ENCODE results near the gene KCNK4. TPM values are rescaled to one million over a fixed set of nuclear protein-coding genes. Genes with fewer than 3 reads are reported as not detected.

KCNK4 gene
- total and polyA plus RNA-seq, 11 donors = not detected

DNA sequence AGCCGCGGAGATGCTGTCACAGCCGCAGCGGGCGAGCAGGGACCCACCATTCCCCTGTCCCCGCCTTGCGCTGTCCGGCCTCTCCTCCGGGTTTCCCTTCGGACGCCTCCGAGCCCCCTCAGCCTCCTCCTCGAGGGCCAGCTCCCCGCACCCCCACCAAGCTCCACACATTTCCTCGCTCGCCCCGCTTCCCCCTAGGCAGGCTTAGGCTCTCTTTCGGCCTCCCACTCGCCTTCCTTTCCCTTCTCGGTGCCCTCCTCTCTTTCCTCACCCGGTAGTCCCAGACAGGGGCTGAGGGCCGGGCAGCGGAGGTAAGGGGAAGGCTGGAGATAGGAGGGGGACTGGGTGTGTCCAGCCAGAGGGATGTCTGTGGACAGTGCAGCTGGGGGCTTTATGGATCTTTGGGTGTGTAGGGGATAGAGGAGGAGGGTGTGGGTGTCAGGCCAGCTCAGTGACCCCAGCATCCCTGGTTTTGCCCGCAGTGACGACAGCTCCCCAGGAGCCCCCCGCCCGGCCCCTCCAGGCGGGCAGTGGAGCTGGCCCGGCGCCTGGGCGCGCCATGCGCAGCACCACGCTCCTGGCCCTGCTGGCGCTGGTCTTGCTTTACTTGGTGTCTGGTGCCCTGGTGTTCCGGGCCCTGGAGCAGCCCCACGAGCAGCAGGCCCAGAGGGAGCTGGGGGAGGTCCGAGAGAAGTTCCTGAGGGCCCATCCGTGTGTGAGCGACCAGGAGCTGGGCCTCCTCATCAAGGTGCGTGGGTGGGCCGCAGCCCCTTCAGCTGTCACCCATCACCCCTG is 1.6 kb downstream of the KCNK4 start:
- TF ChIP-seq, protein P1, sequence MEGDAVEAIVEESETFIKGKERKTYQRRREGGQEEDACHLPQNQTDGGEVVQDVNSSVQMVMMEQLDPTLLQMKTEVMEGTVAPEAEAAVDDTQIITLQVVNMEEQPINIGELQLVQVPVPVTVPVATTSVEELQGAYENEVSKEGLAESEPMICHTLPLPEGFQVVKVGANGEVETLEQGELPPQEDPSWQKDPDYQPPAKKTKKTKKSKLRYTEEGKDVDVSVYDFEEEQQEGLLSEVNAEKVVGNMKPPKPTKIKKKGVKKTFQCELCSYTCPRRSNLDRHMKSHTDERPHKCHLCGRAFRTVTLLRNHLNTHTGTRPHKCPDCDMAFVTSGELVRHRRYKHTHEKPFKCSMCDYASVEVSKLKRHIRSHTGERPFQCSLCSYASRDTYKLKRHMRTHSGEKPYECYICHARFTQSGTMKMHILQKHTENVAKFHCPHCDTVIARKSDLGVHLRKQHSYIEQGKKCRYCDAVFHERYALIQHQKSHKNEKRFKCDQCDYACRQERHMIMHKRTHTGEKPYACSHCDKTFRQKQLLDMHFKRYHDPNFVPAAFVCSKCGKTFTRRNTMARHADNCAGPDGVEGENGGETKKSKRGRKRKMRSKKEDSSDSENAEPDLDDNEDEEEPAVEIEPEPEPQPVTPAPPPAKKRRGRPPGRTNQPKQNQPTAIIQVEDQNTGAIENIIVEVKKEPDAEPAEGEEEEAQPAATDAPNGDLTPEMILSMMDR (IDR thresholded peaks at IDR 0.05) = no peak
- no peak for TF ChIP-seq POLR2A (IDR thresholded peaks at IDR 0.05)
- 28 to 38% (median 32%) methylated on average over 35 to 42 of the region's 42 CpGs for WGBS, 4 donors

GRCh38 chr11:64294774-64295173 is 3.7 kb downstream of the KCNK4 start:
- WGBS, 4 donors = 56 to 71% (median 61%) methylated on average over 3 of the region's 3 CpGs
- intact Hi-C loops (cut with DNase I) = loop anchor here in 1 of 10 donors (5.0 kb wide), 1 partner anchor 37 kb away; no protein-coding TSS in a partner anchor

More for the DNA sequence above, 1.6 kb downstream of the KCNK4 start:
- peak in 1 of 4 donors; percentile 16 for ATAC-seq
- Histone ChIP-seq H3K4me3 (peak overlapping the region; percentile 23 to 52 (median 38)), H3K4me1 (peaks cover 0 to 20% (median 9%) of the 10 kb centered on the region in 12 donors), H3K27ac (no peak overlapping the region), H3K9me3 (no peaks in the 10 kb centered on the region), H3K36me3 (no peaks in the 10 kb centered on the region), H3K27me3 (peaks cover 25 to 76% (median 59%) of the 10 kb centered on the region in 9 donors)
- intact Hi-C loops (cut with DNase I) = no loop called here
- peak in 1 of 5 donors; percentile 15 for DNase-seq

GRCh38 chr11:64295760-64296159 is 4.7 kb downstream of the KCNK4 start:
- Histone ChIP-seq H3K27ac (no peak overlapping the region), H3K4me3 (no peak overlapping the region), H3K4me1 (peaks cover 4 to 39% (median 27%) of the 10 kb centered on the region in 12 donors), H3K9me3 (no peaks in the 10 kb centered on the region), H3K27me3 (peaks cover 32 to 100% (median 71%) of the 10 kb centered on the region in 9 donors), H3K36me3 (no peaks in the 10 kb centered on the region)
- no peak for TF ChIP-seq POLR2A (IDR thresholded peaks at IDR 0.05)
- TF ChIP-seq, protein P1 (IDR thresholded peaks at IDR 0.05) = no peak
- intact Hi-C loops (cut with DNase I) = loop anchor here in 2 of 10 donors (2.0 to 5.0 kb wide), 2 partner anchors 21 to 38 kb away; no protein-coding TSS in a partner anchor
- no peak for ATAC-seq
- WGBS, 4 donors = 92 to 95% (median 94%) methylated on average over 4 of the region's 4 CpGs
- DNase-seq = no peak

More at GRCh38 chr11:64294774-64295173, 3.7 kb downstream of the KCNK4 start:
- TF ChIP-seq POLR2A (IDR thresholded peaks at IDR 0.05) = no peak
- TF ChIP-seq, protein P1 (IDR thresholded peaks at IDR 0.05) = no peak
- no peak for ATAC-seq
- Histone ChIP-seq H3K4me3 (no peak overlapping the region), H3K9me3 (no peaks in the 10 kb centered on the region), H3K27me3 (peaks cover 32 to 98% (median 75%) of the 10 kb centered on the region in 9 donors), H3K36me3 (no peaks in the 10 kb centered on the region), H3K27ac (no peak overlapping the region), H3K4me1 (peaks cover 4 to 29% (median 17%) of the 10 kb centered on the region in 12 donors)
- no peak for DNase-seq

- H3K36me3 ChIP-seq = no peaks in the 10 kb centered on the region
- TF ChIP-seq, protein P1 (IDR thresholded peaks at IDR 0.05) = no peak
- intact Hi-C loops (cut with DNase I) = loop anchor here in 2 of 10 donors (2.0 to 5.0 kb wide), 2 partner anchors 21 to 39 kb away; no protein-coding TSS in a partner anchor
- peaks cover 29 to 99% (median 66%) of the 10 kb centered on the region in 9 donors for H3K27me3 ChIP-seq
- peaks cover 4 to 40% (median 28%) of the 10 kb centered on the region in 12 donors for H3K4me1 ChIP-seq
- DNase-seq = no peak
- no peak overlapping the region for H3K27ac ChIP-seq
- no peak for ATAC-seq
- H3K4me3 ChIP-seq = no peak overlapping the region
- WGBS, 4 donors = 50 to 67% (median 58%) methylated on average over 1 of the region's 1 CpG
- no peaks in the 10 kb centered on the region for H3K9me3 ChIP-seq
Observed at GRCh38 chr11:64296236-64296635, 5.1 kb downstream of the KCNK4 start.
